Endodermal cell (in vitro differentiated cells): ENCODE measurements around the gene DDX11. TPM values are rescaled to one million over a fixed set of nuclear protein-coding genes. Genes with fewer than 3 reads are reported as not detected.
A peak's percentile ranks its signal among the peaks of the same experiment; 100 is the strongest.
"Not testable (repeated sequence)": the region's sequence is repeated elsewhere in the genome, so short reads cannot be mapped to it uniquely, and the experiment has no call there.

ENCODE experiments used
- DNase-seq: peaks from one replicate; pipeline ENCODE4 v3.0.0-alpha.2; 2017
- H3K27ac ChIP-seq: 2 replicates; pipeline ENCODE4 v1.5.1; 2013; ENCODE audit warnings: mild to moderate bottlenecking, low read depth, low read length, moderate library complexity
- H3K27me3 ChIP-seq: 2 replicates; pipeline ENCODE4 v1.6.1; 2013; ENCODE audit warnings: mild to moderate bottlenecking, low read length, moderate library complexity; ENCODE audit not compliant: insufficient read depth, control insufficient read depth, poor library complexity, severe bottlenecking
- H3K36me3 ChIP-seq: 2 replicates; pipeline ENCODE4 v1.7.0; 2013; ENCODE audit warnings: mild to moderate bottlenecking, low read length, moderate library complexity; ENCODE audit not compliant: control insufficient read depth, insufficient read depth
- H3K4me1 ChIP-seq: one replicate; pipeline ENCODE4 v1.7.0; 2013; ENCODE audit warnings: low read length; ENCODE audit not compliant: control insufficient read depth, insufficient read depth
- H3K4me3 ChIP-seq: 2 replicates; pipeline ENCODE4 v1.5.1; 2013; ENCODE audit warnings: mild to moderate bottlenecking, low read length, moderate library complexity
- H3K9ac ChIP-seq: 2 replicates; pipeline ENCODE4 v1.6.1; 2013; ENCODE audit warnings: mild to moderate bottlenecking, low read length, moderate library complexity; ENCODE audit not compliant: poor library complexity, severe bottlenecking; ENCODE audit errors: extremely low read depth
- H3K9me3 ChIP-seq: 2 replicates; pipeline ENCODE4 v1.6.1; 2013; ENCODE audit warnings: mild to moderate bottlenecking, low read length, moderate library complexity; ENCODE audit not compliant: control insufficient read depth
- H3K27ac Mint-ChIP-seq: 2 replicates; pipeline ENCODE4 v1.8.0; 2020; ENCODE audit warnings: mixed read lengths
- H3K27me3 Mint-ChIP-seq: 2 replicates; pipeline ENCODE4 v1.8.0; 2021; ENCODE audit warnings: mild to moderate bottlenecking, mixed read lengths; ENCODE audit not compliant: insufficient read depth
- H3K36me3 Mint-ChIP-seq: 2 replicates; pipeline ENCODE4 v1.8.0; 2020; ENCODE audit warnings: low read depth, mixed read lengths
- H3K4me1 Mint-ChIP-seq: 2 replicates; pipeline ENCODE4 v1.8.0; 2020; ENCODE audit warnings: mixed read lengths
- H3K4me3 Mint-ChIP-seq: 2 replicates; pipeline ENCODE4 v1.8.0; 2020; ENCODE audit warnings: mild to moderate bottlenecking, moderate library complexity, mixed read lengths
- H3K9me3 Mint-ChIP-seq: 2 replicates; pipeline ENCODE4 v1.8.0; 2020; ENCODE audit warnings: mild to moderate bottlenecking, mixed read lengths
- WGBS, 2 experiments: methylation state at CpG; one replicate each; pipeline versions ENCODE4 v1.1.5 to v1.1.7; 2013; ENCODE audit warnings: missing lambda C conversion rate in 2 of 2, mixed read lengths in 1 of 2; ENCODE audit not compliant: insufficient coverage in 1 of 2, insufficient read length in 1 of 2; 5-methylcytosine and 5-hydroxymethylcytosine counted together
- total RNA-seq, 2 donors: library from RNA; stranded (reverse); fragmentation: NEBNext Ultra II Directional in 1 of 2; extraction: Animal tissue kit (Norgen Biotek cat#: 25700) in 1 of 2; gene quantifications; 2 replicates in 1 of 2; 3 replicates in 1 of 2; pipeline ENCODE4 v1.2.1, GENCODE V29; 2021

The DDX11 gene
- total RNA-seq, 2 donors from 2014 or later, result 136 to 298 TPM

GRCh38 chr12:31145296-31145695 lies 71.6 kb downstream of the DDX11 start:
- H3K27ac ChIP-seq, H3K27ac Mint-ChIP-seq, H3K4me1 ChIP-seq, H3K36me3 ChIP-seq, H3K9me3 ChIP-seq, H3K36me3 Mint-ChIP-seq, H3K4me3 ChIP-seq, H3K9ac ChIP-seq, H3K27me3 Mint-ChIP-seq, H3K4me1 Mint-ChIP-seq, H3K27me3 ChIP-seq, H3K4me3 Mint-ChIP-seq, H3K9me3 Mint-ChIP-seq: not testable (repeated sequence)
- 73% methylated on average over 2 of the region's 6 CpGs; no CpG with 5 or more reads in 1 of the 2 experiments for WGBS, 2 experiments
- peak; percentile 56 for DNase-seq

GRCh38 chr12:31147415-31147814 lies 73.8 kb downstream of the DDX11 start:
- not testable (repeated sequence) for H3K9me3 Mint-ChIP-seq, H3K9ac ChIP-seq

GRCh38 chr12:31150766-31151165 lies 77.1 kb downstream of the DDX11 start:
- not testable (repeated sequence) for H3K27ac ChIP-seq, H3K9me3 Mint-ChIP-seq, H3K36me3 ChIP-seq, H3K27me3 ChIP-seq, H3K4me3 ChIP-seq, H3K4me1 ChIP-seq, DNase-seq, H3K4me3 Mint-ChIP-seq, H3K36me3 Mint-ChIP-seq, H3K27ac Mint-ChIP-seq, H3K9me3 ChIP-seq, H3K4me1 Mint-ChIP-seq, H3K27me3 Mint-ChIP-seq, H3K9ac ChIP-seq
- 91 to 93% methylated on average over 2 to 4 of the region's 4 CpGs for WGBS, 2 experiments

More at GRCh38 chr12:31147415-31147814, 73.8 kb downstream of the DDX11 start:
- H3K27ac Mint-ChIP-seq, H3K4me3 ChIP-seq, H3K4me1 Mint-ChIP-seq, H3K36me3 ChIP-seq, H3K27ac ChIP-seq, H3K36me3 Mint-ChIP-seq, H3K4me1 ChIP-seq, H3K27me3 ChIP-seq, H3K4me3 Mint-ChIP-seq, H3K9me3 ChIP-seq, DNase-seq, H3K27me3 Mint-ChIP-seq: not testable (repeated sequence)
- 84% methylated on average over 2 of the region's 3 CpGs; no CpG with 5 or more reads in 1 of the 2 experiments for WGBS, 2 experiments

Other genes with a start within 250 kb of the DDX11 start
- gene TSPAN11, start 147.1 kb upstream of the DDX11 start, total RNA-seq, result 1 to 10 TPM in 1 of 2 donors, under 1 TPM in 1; 0.20 to 3.6 TPM